HUES64 (cell line): ENCODE data around the gene RDH5.

Experiments
- H3K27ac ChIP-seq: 2 replicates; pipeline ENCODE4 v1.7.0; 2013; ENCODE audit warnings: low read depth, low read length, inconsistent platforms
- H3K27me3 ChIP-seq: 2 replicates; pipeline ENCODE4 v1.6.1; 2013; ENCODE audit warnings: mild to moderate bottlenecking, low read length; ENCODE audit not compliant: insufficient read depth
- H3K36me3 ChIP-seq: 2 replicates; pipeline ENCODE4 v1.6.1; 2013; ENCODE audit warnings: mild to moderate bottlenecking, low read length; ENCODE audit not compliant: insufficient read depth
- H3K4me1 ChIP-seq: 2 replicates; pipeline ENCODE4 v1.6.1; 2013; ENCODE audit warnings: mild to moderate bottlenecking, low read length, moderate library complexity; ENCODE audit not compliant: insufficient read depth
- H3K4me3 ChIP-seq: 2 replicates; pipeline ENCODE4 v1.5.1; 2013; ENCODE audit warnings: mild to moderate bottlenecking, low read length, moderate library complexity
- H3K9ac ChIP-seq: 2 replicates; pipeline ENCODE4 v1.6.1; 2013; ENCODE audit warnings: mild to moderate bottlenecking, low read depth, low read length
- H3K9me3 ChIP-seq: 2 replicates; pipeline ENCODE4 v1.6.1; 2013; ENCODE audit warnings: low read depth, low read length; ENCODE audit not compliant: insufficient read depth
- WGBS: fragments of 150-250, 120-280 bp; methylation state at CpG from one replicate; pipeline ENCODE4 v1.1.7; 2013; ENCODE audit warnings: missing lambda C conversion rate; 5-methylcytosine and 5-hydroxymethylcytosine counted together

The RDH5 gene

DNA sequence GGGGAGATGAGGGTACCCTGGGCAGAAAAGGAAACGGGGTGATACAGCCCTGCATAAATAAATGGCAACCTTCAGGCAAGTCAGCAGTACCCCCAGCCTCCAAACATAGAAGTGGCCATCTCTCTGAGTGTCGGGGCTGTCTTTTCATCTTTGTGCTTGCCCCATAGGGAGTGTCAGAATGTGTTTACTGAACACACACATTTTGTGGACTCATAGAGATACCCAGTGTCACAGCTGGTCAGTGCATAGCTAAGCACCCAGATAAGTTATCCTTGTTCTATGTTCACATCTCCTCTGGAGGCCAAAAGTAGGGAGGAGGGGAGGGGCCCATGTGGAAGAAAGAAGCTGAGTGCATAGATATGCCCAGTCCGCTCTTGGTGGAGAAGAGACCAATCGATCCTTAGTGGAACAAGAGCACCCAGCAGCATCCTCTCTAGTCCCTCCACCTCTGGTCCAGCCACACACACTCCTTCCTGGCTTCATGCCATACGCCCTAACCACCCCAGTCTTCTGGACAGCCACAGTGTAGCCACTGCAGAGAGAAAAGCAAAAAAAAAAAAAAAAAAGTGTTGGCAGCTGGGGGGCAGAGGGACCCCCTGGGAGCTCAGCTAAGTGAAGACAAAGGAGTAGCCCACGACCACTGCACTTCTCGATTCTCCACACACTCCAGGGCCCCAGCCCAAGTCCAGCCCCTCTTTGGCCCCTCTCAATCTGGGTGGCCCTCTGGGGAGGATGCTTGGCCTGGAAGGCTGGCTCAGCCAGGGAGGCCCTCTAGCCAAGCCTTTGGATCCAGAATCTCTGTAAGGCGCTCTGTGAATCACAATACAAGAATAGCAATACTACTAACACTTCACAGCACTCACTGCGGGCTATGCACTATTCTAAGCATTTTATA is 15.1 kb upstream of the RDH5 start:
- WGBS, result 76% methylated on average over 8 of the region's 9 CpGs
- peaks cover 27% of the 10 kb centered on the region for H3K4me1 ChIP-seq
- peak overlapping the region; percentile 99; the same call in 1 of the 2 replicates for H3K4me3 ChIP-seq
- H3K9me3 ChIP-seq, result no peaks in the 10 kb centered on the region
- no peak overlapping the region for H3K9ac ChIP-seq
- no peak overlapping the region for H3K27ac ChIP-seq
- 0 out of 2 replicates have a peak, but pooled peaks cover 9% of the 10 kb centered on the region for H3K27me3 ChIP-seq
- H3K36me3 ChIP-seq, result 0 out of 2 replicates have a peak, but pooled peaks cover 5% of the 10 kb centered on the region

DNA sequence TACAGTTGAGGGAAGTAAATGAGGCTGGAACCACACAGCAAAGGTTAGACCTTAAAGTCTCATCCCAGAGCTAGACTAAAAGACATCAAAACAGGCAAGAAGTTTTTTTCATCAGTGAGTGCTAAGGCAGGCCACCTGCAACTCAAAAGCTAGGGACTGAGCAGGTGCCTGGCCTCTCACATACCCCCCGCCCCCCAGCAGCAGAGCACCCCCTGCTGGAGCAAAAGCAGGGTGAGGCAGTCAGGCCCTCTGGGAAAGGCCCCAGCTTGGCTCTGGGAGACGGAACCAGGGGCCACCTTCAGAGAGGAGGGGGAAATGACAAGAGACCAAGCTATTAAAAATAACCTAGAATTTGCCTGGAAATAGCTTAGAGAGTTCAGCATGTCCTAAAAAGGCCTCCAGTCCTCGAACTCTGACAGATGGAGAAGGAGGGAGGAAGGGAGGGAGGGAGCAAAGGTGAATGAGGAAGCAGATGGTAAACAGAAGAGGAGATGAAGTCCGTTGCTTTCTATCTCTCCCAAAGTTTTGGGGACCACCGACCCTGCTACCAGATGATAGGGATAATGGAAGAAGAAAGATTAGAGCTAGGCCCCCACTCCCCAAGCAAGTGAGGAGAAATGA is 14.3 kb upstream of the RDH5 start:
- H3K9me3 ChIP-seq, result no peaks in the 10 kb centered on the region
- WGBS, result 37% methylated on average over 4 of the region's 5 CpGs
- H3K4me1 ChIP-seq, result peaks cover 27% of the 10 kb centered on the region
- H3K36me3 ChIP-seq, result 0 out of 2 replicates have a peak, but pooled peaks cover 2% of the 10 kb centered on the region
- H3K9ac ChIP-seq, result no peak overlapping the region
- no peak overlapping the region for H3K27ac ChIP-seq
- H3K4me3 ChIP-seq, result peak overlapping the region; percentile 99
- 0 out of 2 replicates have a peak, but pooled peaks cover 9% of the 10 kb centered on the region for H3K27me3 ChIP-seq

GRCh38 chr12:55706568-55707218 is 13.5 kb upstream of the RDH5 start:
- 0 out of 2 replicates have a peak, but pooled peaks cover 2% of the 10 kb centered on the region for H3K36me3 ChIP-seq
- peaks cover 27% of the 10 kb centered on the region for H3K4me1 ChIP-seq
- peak overlapping the region; percentile 84 for H3K9ac ChIP-seq
- no peak overlapping the region for H3K27ac ChIP-seq
- no peaks in the 10 kb centered on the region for H3K9me3 ChIP-seq
- peaks cover 9% of the 10 kb centered on the region; the same call in 1 of the 2 replicates for H3K27me3 ChIP-seq
- peak overlapping the region; percentile 99 for H3K4me3 ChIP-seq
- WGBS, result 38% methylated on average over 2 of the region's 2 CpGs

GRCh38 chr12:55707219-55707671 is 12.9 kb upstream of the RDH5 start:
- H3K9me3 ChIP-seq, result no peaks in the 10 kb centered on the region
- peaks cover 15% of the 10 kb centered on the region; the same call in 1 of the 2 replicates for H3K27me3 ChIP-seq
- H3K27ac ChIP-seq, result peak overlapping the region; percentile 48; the same call in 1 of the 2 replicates
- H3K36me3 ChIP-seq, result 0 out of 2 replicates have a peak, but pooled peaks cover 2% of the 10 kb centered on the region
- H3K4me1 ChIP-seq, result peaks cover 27% of the 10 kb centered on the region
- under 1% methylated on average over 21 of the region's 22 CpGs for WGBS
- peak overlapping the region; percentile 84 for H3K9ac ChIP-seq
- H3K4me3 ChIP-seq, result peak overlapping the region; percentile 99

DNA sequence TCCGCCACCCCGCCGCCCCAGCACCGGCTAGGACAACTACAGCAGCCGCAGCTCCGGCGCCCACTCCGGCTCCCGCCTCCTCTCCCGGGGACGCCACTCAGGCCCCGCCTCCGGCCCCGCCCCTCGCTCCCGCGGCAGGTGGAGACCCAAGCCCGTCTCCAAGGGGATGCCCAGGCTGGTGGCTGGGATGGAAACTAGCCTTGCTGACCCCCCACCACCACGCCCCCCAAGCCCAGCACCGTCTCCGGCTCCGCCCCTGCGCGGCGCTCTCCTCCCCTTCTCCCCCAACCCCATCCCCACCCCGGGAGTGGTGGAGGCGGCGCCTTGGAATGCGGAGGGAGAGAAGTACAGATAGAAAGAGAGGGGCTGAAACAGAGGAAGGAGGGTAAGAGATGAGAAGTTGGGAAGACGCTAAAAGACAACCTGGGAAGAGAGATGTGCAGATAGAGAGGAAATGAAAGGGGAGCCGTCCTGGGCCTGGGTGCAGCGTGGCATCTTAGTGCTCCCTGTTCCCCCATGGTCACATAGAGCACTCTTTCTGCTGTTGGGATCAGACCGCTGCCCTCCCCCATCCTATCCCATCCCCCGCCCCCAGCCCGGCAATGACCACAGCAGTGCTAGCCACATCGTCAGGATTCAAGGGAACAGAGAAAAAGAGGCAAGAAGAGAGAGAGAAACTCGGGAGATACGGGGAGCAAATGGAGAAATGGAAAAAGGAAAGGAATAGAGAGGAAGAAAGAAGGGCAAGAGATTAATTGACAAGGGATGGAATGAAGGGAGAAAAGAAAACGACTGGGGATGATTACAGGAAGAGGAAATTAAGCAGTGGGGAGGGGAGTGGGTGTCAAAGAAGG is 12.1 kb upstream of the RDH5 start, which contains the start of gene ITGA7:
Gene ITGA7 (minus strand): TSS at position 64 of the 854 bp plus-strand sequence. CDS start 222 bp downstream, outside the sequence.
- under 1% methylated on average over 32 of the region's 39 CpGs for WGBS
- H3K4me3 ChIP-seq, result peak within 1 kb of the TSS; percentile 99
- peaks cover 22% of the 10 kb centered on the region; the same call in 1 of the 2 replicates for H3K27me3 ChIP-seq
- H3K4me1 ChIP-seq, result peaks cover 27% of the 10 kb centered on the region
- peak within 1 kb of the TSS; percentile 84 for H3K9ac ChIP-seq
- no peaks in the 10 kb centered on the region for H3K9me3 ChIP-seq
- no peaks in the 10 kb centered on the region for H3K36me3 ChIP-seq
- peak within 1 kb of the TSS; percentile 69 for H3K27ac ChIP-seq

GRCh38 chr12:55708695-55709233 is 11.4 kb upstream of the RDH5 start:
- Histone ChIP-seq H3K4me1 (peaks cover 27% of the 10 kb centered on the region), H3K9ac (0 out of 2 replicates have a peak overlapping the region, but pooled peaks have one; percentile 75), H3K27ac (peak overlapping the region; percentile 69; the same call in 1 of the 2 replicates), H3K9me3 (no peaks in the 10 kb centered on the region), H3K27me3 (peaks cover 23% of the 10 kb centered on the region; the same call in 1 of the 2 replicates), H3K4me3 (peak overlapping the region; percentile 99), H3K36me3 (no peaks in the 10 kb centered on the region)
- whole genome bisulfite sequencing, result 71% methylated on average over 1 of the region's 3 CpGs

GRCh38 chr12:55711786-55712553 is 8.2 kb upstream of the RDH5 start:
- peaks cover 19% of the 10 kb centered on the region; the same call in 1 of the 2 replicates for H3K27me3 ChIP-seq
- no peak overlapping the region for H3K4me3 ChIP-seq
- no peaks in the 10 kb centered on the region for H3K9me3 ChIP-seq
- no peaks in the 10 kb centered on the region for H3K36me3 ChIP-seq
- WGBS, result 95% methylated on average over 4 of the region's 4 CpGs
- no peak overlapping the region for H3K9ac ChIP-seq
- peaks cover 19% of the 10 kb centered on the region for H3K4me1 ChIP-seq
- no peak overlapping the region for H3K27ac ChIP-seq

GRCh38 chr12:55712700-55713415 is 7.3 kb upstream of the RDH5 start:
- peaks cover 19% of the 10 kb centered on the region; the same call in 1 of the 2 replicates for H3K27me3 ChIP-seq

DNA sequence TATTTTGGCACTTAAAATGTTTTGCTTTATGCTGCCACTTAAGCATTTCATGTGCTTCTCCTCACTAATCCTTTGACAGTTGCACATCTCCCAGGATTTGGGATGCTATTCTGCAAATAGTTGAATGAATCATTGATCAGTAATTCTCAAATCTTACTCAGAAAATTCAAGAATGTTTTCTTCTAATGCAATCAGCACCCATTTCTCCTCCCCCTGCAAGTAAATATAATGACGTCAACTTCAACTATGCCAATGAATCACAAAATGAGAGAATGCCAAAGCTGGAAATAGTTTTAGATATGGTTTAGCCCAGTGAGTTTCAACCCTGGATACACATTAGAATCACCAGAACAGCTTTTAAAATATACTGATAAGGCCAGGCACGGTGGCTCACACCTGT is 6.5 kb upstream of the RDH5 start:
- Histone ChIP-seq H3K27me3 (peaks cover 19% of the 10 kb centered on the region; the same call in 1 of the 2 replicates), H3K36me3 (no peaks in the 10 kb centered on the region), H3K9me3 (no peaks in the 10 kb centered on the region), H3K4me3 (no peak overlapping the region), H3K9ac (no peak overlapping the region), H3K27ac (no peak overlapping the region), H3K4me1 (peaks cover 32% of the 10 kb centered on the region)
- WGBS, result 85% methylated on average over 1 of the region's 2 CpGs

More at GRCh38 chr12:55712700-55713415, 7.3 kb upstream of the RDH5 start:
- no peaks in the 10 kb centered on the region for H3K9me3 ChIP-seq
- H3K36me3 ChIP-seq, result no peaks in the 10 kb centered on the region
- H3K27ac ChIP-seq, result no peak overlapping the region
- no peak overlapping the region for H3K9ac ChIP-seq
- H3K4me3 ChIP-seq, result no peak overlapping the region
- 88% methylated on average over 1 of the region's 1 CpG for WGBS
- peaks cover 28% of the 10 kb centered on the region for H3K4me1 ChIP-seq
